Measurements from ENCODE around the gene DSCAM.

DSCAM gene

DNA sequence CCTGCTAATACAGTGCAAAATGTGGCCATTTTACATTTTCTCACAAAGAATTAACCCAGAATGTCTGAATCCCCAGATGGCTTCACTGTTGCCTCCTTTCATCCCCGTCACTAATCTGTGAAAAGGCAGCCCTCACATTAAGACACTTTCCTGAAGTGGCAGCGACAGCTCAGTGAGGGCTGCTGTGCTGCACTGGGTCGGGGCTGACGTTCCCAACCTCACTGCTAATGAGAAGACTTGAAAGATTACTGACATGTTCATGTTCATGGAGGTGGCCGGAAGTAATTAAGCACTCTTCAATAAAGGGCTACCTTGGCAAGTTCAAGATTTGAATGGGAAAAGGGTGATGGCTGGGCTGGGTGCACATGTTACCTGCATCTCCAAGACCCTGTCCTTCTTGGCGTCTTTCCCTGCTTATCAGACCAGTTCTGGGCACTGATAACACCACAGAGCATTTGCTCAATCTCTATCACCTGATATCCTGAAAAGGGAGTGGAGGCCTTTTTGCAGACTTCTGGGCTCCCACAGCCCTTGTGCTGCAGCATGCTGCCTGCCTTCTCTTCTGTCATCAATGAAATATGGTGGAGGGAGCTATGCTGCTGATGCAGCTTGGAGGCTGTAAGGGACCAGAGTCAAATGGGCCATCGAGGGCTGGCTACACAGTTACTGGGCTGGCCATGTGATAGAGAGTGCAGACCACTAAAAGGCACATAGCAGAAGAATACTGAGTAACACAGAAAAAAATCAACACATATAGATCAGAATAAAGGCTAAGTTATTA is 596.3 kb downstream of the DSCAM start:
- H3K9ac ChIP-seq (ENCODE audit: low read length in 5 of 5): no peak overlapping the region

GRCh38 chr21:40244981-40245380 is 602.0 kb downstream of the DSCAM start:
- Histone ChIP-seq H3K4me3 (ENCODE audit: low read depth in 1 of 5, low read length in 5 of 5) (no peak overlapping the region), H3K9me3 (ENCODE audit: control insufficient read depth in 5 of 5, low read length in 5 of 5) (peaks cover 0 to 10% (median 3%) of the 10 kb centered on the region in 5 donors), H3K27ac (ENCODE audit: low read depth, low read length) (no peak overlapping the region), H3K4me1 (ENCODE audit: control insufficient read depth in 5 of 5, insufficient read depth in 5 of 5, low read length in 5 of 5) (no peaks in the 10 kb centered on the region), H3K27me3 (ENCODE audit: control insufficient read depth in 5 of 5, insufficient read depth in 4 of 5, low read length in 5 of 5) (peaks cover 0 to 4% (median 0%) of the 10 kb centered on the region in 5 donors), H3K36me3 (ENCODE audit: control insufficient read depth in 5 of 5, insufficient read depth in 5 of 5, low read length in 5 of 5) (no peaks in the 10 kb centered on the region), H3K9ac (ENCODE audit: low read length in 5 of 5) (no peak overlapping the region)

More for the DNA sequence above, 596.3 kb downstream of the DSCAM start:
- Histone ChIP-seq H3K27ac (ENCODE audit: low read depth, low read length) (no peak overlapping the region), H3K4me1 (ENCODE audit: control insufficient read depth in 5 of 5, insufficient read depth in 5 of 5, low read length in 5 of 5) (no peaks in the 10 kb centered on the region), H3K36me3 (ENCODE audit: control insufficient read depth in 5 of 5, insufficient read depth in 5 of 5, low read length in 5 of 5) (no peaks in the 10 kb centered on the region), H3K27me3 (ENCODE audit: control insufficient read depth in 5 of 5, insufficient read depth in 4 of 5, low read length in 5 of 5) (peaks cover 0 to 2% (median 0%) of the 10 kb centered on the region in 5 donors), H3K9me3 (ENCODE audit: control insufficient read depth in 5 of 5, low read length in 5 of 5) (peaks cover 2 to 30% (median 14%) of the 10 kb centered on the region in 5 donors), H3K4me3 (ENCODE audit: low read depth in 1 of 5, low read length in 5 of 5) (no peak overlapping the region)

DNA sequence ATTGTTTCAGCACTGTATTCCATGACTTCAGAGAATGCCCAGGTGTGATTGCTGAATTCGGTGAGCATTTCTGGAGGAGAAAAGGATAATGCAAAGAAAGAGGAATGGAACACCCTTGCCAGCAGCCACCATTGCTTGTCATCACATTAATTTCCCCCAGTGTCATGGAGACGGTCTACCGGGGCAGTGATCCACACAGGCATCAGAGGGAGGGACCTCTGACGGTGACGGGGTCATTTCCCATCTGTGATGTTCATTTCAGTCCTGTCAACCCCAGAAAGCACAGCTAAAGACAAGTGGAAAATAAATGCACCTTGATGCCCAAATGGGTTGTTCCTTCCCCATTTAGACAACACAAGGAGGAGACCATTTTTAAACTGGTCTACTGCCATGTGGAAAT is 603.3 kb downstream of the DSCAM start:
- Histone ChIP-seq H3K27me3 (ENCODE audit: control insufficient read depth in 5 of 5, insufficient read depth in 4 of 5, low read length in 5 of 5) (peaks cover 0 to 7% (median 0%) of the 10 kb centered on the region in 5 donors), H3K36me3 (ENCODE audit: control insufficient read depth in 5 of 5, insufficient read depth in 5 of 5, low read length in 5 of 5) (no peaks in the 10 kb centered on the region), H3K4me1 (ENCODE audit: control insufficient read depth in 5 of 5, insufficient read depth in 5 of 5, low read length in 5 of 5) (no peaks in the 10 kb centered on the region), H3K4me3 (ENCODE audit: low read depth in 1 of 5, low read length in 5 of 5) (no peak overlapping the region), H3K9me3 (ENCODE audit: control insufficient read depth in 5 of 5, low read length in 5 of 5) (peaks cover 0 to 7% (median 3%) of the 10 kb centered on the region in 5 donors), H3K9ac (ENCODE audit: low read length in 5 of 5) (no peak overlapping the region), H3K27ac (ENCODE audit: low read depth, low read length) (no peak overlapping the region)

- peaks cover 0 to 3% (median under 1%) of the 10 kb centered on the region in 5 donors for H3K9me3 ChIP-seq (ENCODE audit: control insufficient read depth in 5 of 5, low read length in 5 of 5)
- no peak overlapping the region for H3K9ac ChIP-seq (ENCODE audit: low read length in 5 of 5)
- no peak overlapping the region for H3K27ac ChIP-seq (ENCODE audit: low read depth, low read length)
Measured at GRCh38 chr21:40242586-40243265, 604.2 kb downstream of the DSCAM start.

DNA sequence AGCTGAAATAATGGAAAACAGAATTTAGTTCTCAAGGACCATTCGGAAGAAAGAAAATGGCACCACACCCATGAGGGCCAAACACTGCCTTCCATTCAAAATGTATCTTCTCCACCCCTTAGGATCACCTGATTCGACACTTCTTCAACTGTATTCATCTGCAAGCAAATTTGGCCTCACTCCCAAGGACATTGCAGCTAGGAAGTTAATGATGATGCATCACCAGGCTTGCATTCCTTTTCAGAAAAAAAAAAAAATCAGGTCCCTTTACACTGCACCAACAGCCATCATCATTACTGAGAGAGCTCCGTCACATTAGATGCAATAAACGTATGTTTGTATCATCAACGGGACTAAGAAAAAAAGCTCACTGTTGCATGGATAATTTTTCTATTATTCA is 611.4 kb downstream of the DSCAM start:
- H3K4me1 ChIP-seq (ENCODE audit: control insufficient read depth in 5 of 5, insufficient read depth in 5 of 5, low read length in 5 of 5): no peaks in the 10 kb centered on the region
- H3K9me3 ChIP-seq (ENCODE audit: control insufficient read depth in 5 of 5, low read length in 5 of 5): peaks cover 0 to 3% (median 0%) of the 10 kb centered on the region in 5 donors
- H3K9ac ChIP-seq (ENCODE audit: low read length in 5 of 5): no peak overlapping the region
- H3K27me3 ChIP-seq (ENCODE audit: control insufficient read depth in 5 of 5, insufficient read depth in 4 of 5, low read length in 5 of 5): peaks cover 0 to 4% (median 0%) of the 10 kb centered on the region in 5 donors
- no peaks in the 10 kb centered on the region for H3K36me3 ChIP-seq (ENCODE audit: control insufficient read depth in 5 of 5, insufficient read depth in 5 of 5, low read length in 5 of 5)
- H3K4me3 ChIP-seq (ENCODE audit: low read depth in 1 of 5, low read length in 5 of 5): no peak overlapping the region
- no peak overlapping the region for H3K27ac ChIP-seq (ENCODE audit: low read depth, low read length)

More at GRCh38 chr21:40242586-40243265, 604.2 kb downstream of the DSCAM start:
- Histone ChIP-seq H3K4me1 (ENCODE audit: control insufficient read depth in 5 of 5, insufficient read depth in 5 of 5, low read length in 5 of 5) (no peaks in the 10 kb centered on the region), H3K4me3 (ENCODE audit: low read depth in 1 of 5, low read length in 5 of 5) (no peak overlapping the region), H3K27me3 (ENCODE audit: control insufficient read depth in 5 of 5, insufficient read depth in 4 of 5, low read length in 5 of 5) (peaks cover 0 to 7% (median 0%) of the 10 kb centered on the region in 5 donors), H3K36me3 (ENCODE audit: control insufficient read depth in 5 of 5, insufficient read depth in 5 of 5, low read length in 5 of 5) (no peaks in the 10 kb centered on the region)

- no peaks in the 10 kb centered on the region for H3K4me1 ChIP-seq (ENCODE audit: control insufficient read depth in 5 of 5, insufficient read depth in 5 of 5, low read length in 5 of 5)
- H3K36me3 ChIP-seq (ENCODE audit: control insufficient read depth in 5 of 5, insufficient read depth in 5 of 5, low read length in 5 of 5): no peaks in the 10 kb centered on the region
- H3K27ac ChIP-seq (ENCODE audit: low read depth, low read length): no peak overlapping the region
- H3K4me3 ChIP-seq (ENCODE audit: low read depth in 1 of 5, low read length in 5 of 5): no peak overlapping the region
- no peak overlapping the region for H3K9ac ChIP-seq (ENCODE audit: low read length in 5 of 5)
- H3K27me3 ChIP-seq (ENCODE audit: control insufficient read depth in 5 of 5, insufficient read depth in 4 of 5, low read length in 5 of 5): no peaks in the 10 kb centered on the region
- H3K9me3 ChIP-seq (ENCODE audit: control insufficient read depth in 5 of 5, low read length in 5 of 5): peaks cover 0 to 3% (median 0%) of the 10 kb centered on the region in 5 donors
Measured at GRCh38 chr21:40231979-40232378, 615.0 kb downstream of the DSCAM start.

DNA sequence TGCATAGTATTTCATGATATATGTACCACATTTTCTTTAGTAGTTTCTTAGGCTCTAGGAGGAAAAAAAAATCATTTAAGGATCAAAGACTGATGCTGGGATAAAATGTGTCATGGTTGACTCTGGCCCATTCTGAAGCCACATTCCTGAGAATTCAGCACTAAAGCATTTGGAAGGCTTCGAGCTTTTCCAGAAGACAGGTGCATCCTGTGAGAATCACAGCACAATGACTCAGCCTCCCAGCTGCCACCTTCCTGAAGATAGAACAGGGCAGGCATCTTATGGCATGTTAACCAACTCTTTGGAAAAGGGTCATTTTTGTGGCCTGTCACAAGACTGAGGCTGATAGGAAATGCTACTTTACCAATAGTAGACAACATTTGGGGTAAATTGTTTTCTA is 619.9 kb downstream of the DSCAM start:
- Histone ChIP-seq H3K4me3 (ENCODE audit: low read depth in 1 of 5, low read length in 5 of 5) (no peak overlapping the region), H3K27ac (ENCODE audit: low read depth, low read length) (no peak overlapping the region), H3K36me3 (ENCODE audit: control insufficient read depth in 5 of 5, insufficient read depth in 5 of 5, low read length in 5 of 5) (no peaks in the 10 kb centered on the region), H3K4me1 (ENCODE audit: control insufficient read depth in 5 of 5, insufficient read depth in 5 of 5, low read length in 5 of 5) (no peaks in the 10 kb centered on the region), H3K9me3 (ENCODE audit: control insufficient read depth in 5 of 5, low read length in 5 of 5) (no peaks in the 10 kb centered on the region), H3K9ac (ENCODE audit: low read length in 5 of 5) (no peak overlapping the region), H3K27me3 (ENCODE audit: control insufficient read depth in 5 of 5, insufficient read depth in 4 of 5, low read length in 5 of 5) (no peaks in the 10 kb centered on the region)

GRCh38 chr21:40215941-40216340 is 631.0 kb downstream of the DSCAM start:
- Histone ChIP-seq H3K4me1 (ENCODE audit: control insufficient read depth in 5 of 5, insufficient read depth in 5 of 5, low read length in 5 of 5) (no peaks in the 10 kb centered on the region), H3K9ac (ENCODE audit: low read length in 5 of 5) (no peak overlapping the region), H3K27me3 (ENCODE audit: control insufficient read depth in 5 of 5, insufficient read depth in 4 of 5, low read length in 5 of 5) (no peaks in the 10 kb centered on the region), H3K36me3 (ENCODE audit: control insufficient read depth in 5 of 5, insufficient read depth in 5 of 5, low read length in 5 of 5) (no peaks in the 10 kb centered on the region), H3K27ac (ENCODE audit: low read depth, low read length) (no peak overlapping the region), H3K9me3 (ENCODE audit: control insufficient read depth in 5 of 5, low read length in 5 of 5) (no peaks in the 10 kb centered on the region), H3K4me3 (ENCODE audit: low read depth in 1 of 5, low read length in 5 of 5) (no peak overlapping the region)

DNA sequence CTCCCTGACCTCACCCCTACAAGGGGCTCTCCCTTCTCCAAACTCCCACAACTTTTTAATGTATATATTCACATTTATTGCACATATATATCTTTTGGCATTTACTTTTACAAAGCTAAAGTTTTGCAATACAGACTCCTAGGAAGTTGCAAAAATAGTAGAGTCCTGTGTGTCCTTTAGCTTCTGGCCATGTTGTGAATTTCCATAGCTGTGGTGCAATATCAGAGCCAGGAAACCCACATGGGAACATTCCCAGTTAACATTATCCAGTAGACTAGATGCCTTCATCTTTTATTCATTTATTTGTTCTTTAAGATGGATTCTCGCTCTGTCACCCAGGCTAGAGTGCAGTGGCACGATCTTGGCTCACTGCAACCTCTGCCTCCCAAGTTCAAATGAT is 636.7 kb downstream of the DSCAM start:
- H3K27me3 ChIP-seq (ENCODE audit: control insufficient read depth in 5 of 5, insufficient read depth in 4 of 5, low read length in 5 of 5): peaks cover 0 to 2% (median 0%) of the 10 kb centered on the region in 5 donors
- no peak overlapping the region for H3K9ac ChIP-seq (ENCODE audit: low read length in 5 of 5)
- H3K9me3 ChIP-seq (ENCODE audit: control insufficient read depth in 5 of 5, low read length in 5 of 5): no peaks in the 10 kb centered on the region
- H3K36me3 ChIP-seq (ENCODE audit: control insufficient read depth in 5 of 5, insufficient read depth in 5 of 5, low read length in 5 of 5): no peaks in the 10 kb centered on the region
- H3K4me1 ChIP-seq (ENCODE audit: control insufficient read depth in 5 of 5, insufficient read depth in 5 of 5, low read length in 5 of 5): no peaks in the 10 kb centered on the region
- no peak overlapping the region for H3K4me3 ChIP-seq (ENCODE audit: low read depth in 1 of 5, low read length in 5 of 5)
- H3K27ac ChIP-seq (ENCODE audit: low read depth, low read length): no peak overlapping the region

- Histone ChIP-seq H3K36me3 (ENCODE audit: control insufficient read depth in 5 of 5, insufficient read depth in 5 of 5, low read length in 5 of 5) (no peaks in the 10 kb centered on the region), H3K27me3 (ENCODE audit: control insufficient read depth in 5 of 5, insufficient read depth in 4 of 5, low read length in 5 of 5) (peaks cover 0 to 2% (median 0%) of the 10 kb centered on the region in 5 donors), H3K4me1 (ENCODE audit: control insufficient read depth in 5 of 5, insufficient read depth in 5 of 5, low read length in 5 of 5) (no peaks in the 10 kb centered on the region), H3K27ac (ENCODE audit: low read depth, low read length) (no peak overlapping the region), H3K9me3 (ENCODE audit: control insufficient read depth in 5 of 5, low read length in 5 of 5) (no peaks in the 10 kb centered on the region), H3K4me3 (ENCODE audit: low read depth in 1 of 5, low read length in 5 of 5) (no peak overlapping the region), H3K9ac (ENCODE audit: low read length in 5 of 5) (no peak overlapping the region)
Measured at GRCh38 chr21:40208948-40209345, 638.0 kb downstream of the DSCAM start.

All from subcutaneous abdominal adipose tissue (tissue), 5 donors.